GM19238 (cell line): ENCODE results near the gene KANK4.

Experiments
- DNase-seq: peaks from one replicate; pipeline ENCODE4 v3.0.0; 2011; ENCODE audit warnings: low spot score; ENCODE audit not compliant: insufficient read length

KANK4 gene

GRCh38 chr1:62208970-62209369 is 110.3 kb downstream of the KANK4 start:
- DNase-seq = no peak

- no peak for DNase-seq
These were observed 111.1 kb downstream of the KANK4 start for GRCh38 chr1:62208087-62208486.

- DNase-seq = no peak
These were observed 112.0 kb downstream of the KANK4 start for GRCh38 chr1:62207187-62207586.

- no peak for DNase-seq
These were observed 120.5 kb downstream of the KANK4 start for GRCh38 chr1:62198781-62199125.

- DNase-seq = no peak
These were observed 121.0 kb downstream of the KANK4 start for GRCh38 chr1:62198069-62198780.

GRCh38 chr1:62196086-62196690 is 123.0 kb downstream of the KANK4 start:
- no peak for DNase-seq

- no peak for DNase-seq
These were observed 124.3 kb downstream of the KANK4 start, which contains the start of gene L1TD1 for GRCh38 chr1:62194651-62195544. L1TD1 (plus strand) TSS chr1:62194849; CDS start chr1:62206629, 11,780 bp downstream.

GRCh38 chr1:62188111-62188510 is 131.1 kb downstream of the KANK4 start:
- DNase-seq = no peak

- DNase-seq = no peak
These were observed 131.7 kb downstream of the KANK4 start for GRCh38 chr1:62187548-62187947.
